Nephron (organoid): Measurements from ENCODE around the gene STX5.
"Not testable (repeated sequence)": the region's sequence is repeated elsewhere in the genome, so short reads cannot be mapped to it uniquely, and the experiment has no call there.

Experiments
- H3K27ac Mint-ChIP-seq, 3 experiments: 2 replicates each; pipeline ENCODE4 v1.8.0; 2020; ENCODE audit warnings: mixed read lengths in 3 of 3, mild to moderate bottlenecking in 2 of 3, moderate library complexity in 1 of 3
- H3K27me3 Mint-ChIP-seq: 2 replicates; pipeline ENCODE4 v1.8.0; 2021; ENCODE audit warnings: low read depth, mild to moderate bottlenecking, moderate library complexity, mixed read lengths
- H3K36me3 Mint-ChIP-seq: 2 replicates; pipeline ENCODE4 v1.8.0; 2020; ENCODE audit warnings: low read depth, mixed read lengths
- H3K4me1 Mint-ChIP-seq: 2 replicates; pipeline ENCODE4 v1.8.0; 2020; ENCODE audit warnings: mixed read lengths
- H3K4me3 Mint-ChIP-seq, 3 experiments: 2 replicates each; pipeline ENCODE4 v1.8.0; 2020; ENCODE audit warnings: mild to moderate bottlenecking in 3 of 3, mixed read lengths in 3 of 3, moderate library complexity in 2 of 3
- H3K9me3 Mint-ChIP-seq: 2 replicates; pipeline ENCODE4 v1.8.0; 2020; ENCODE audit warnings: mixed read lengths
- TF ChIP-seq, protein P1 (sequence below), 3 experiments: fragments of 200-600 bp; sonication (generic); IDR thresholded peaks; one replicate each; pipeline ENCODE4 v1.5.0; 2021; ENCODE audit warnings: antibody characterized with exemption in 3 of 3; ENCODE audit not compliant: unreplicated experiment in 3 of 3

STX5 gene

DNA sequence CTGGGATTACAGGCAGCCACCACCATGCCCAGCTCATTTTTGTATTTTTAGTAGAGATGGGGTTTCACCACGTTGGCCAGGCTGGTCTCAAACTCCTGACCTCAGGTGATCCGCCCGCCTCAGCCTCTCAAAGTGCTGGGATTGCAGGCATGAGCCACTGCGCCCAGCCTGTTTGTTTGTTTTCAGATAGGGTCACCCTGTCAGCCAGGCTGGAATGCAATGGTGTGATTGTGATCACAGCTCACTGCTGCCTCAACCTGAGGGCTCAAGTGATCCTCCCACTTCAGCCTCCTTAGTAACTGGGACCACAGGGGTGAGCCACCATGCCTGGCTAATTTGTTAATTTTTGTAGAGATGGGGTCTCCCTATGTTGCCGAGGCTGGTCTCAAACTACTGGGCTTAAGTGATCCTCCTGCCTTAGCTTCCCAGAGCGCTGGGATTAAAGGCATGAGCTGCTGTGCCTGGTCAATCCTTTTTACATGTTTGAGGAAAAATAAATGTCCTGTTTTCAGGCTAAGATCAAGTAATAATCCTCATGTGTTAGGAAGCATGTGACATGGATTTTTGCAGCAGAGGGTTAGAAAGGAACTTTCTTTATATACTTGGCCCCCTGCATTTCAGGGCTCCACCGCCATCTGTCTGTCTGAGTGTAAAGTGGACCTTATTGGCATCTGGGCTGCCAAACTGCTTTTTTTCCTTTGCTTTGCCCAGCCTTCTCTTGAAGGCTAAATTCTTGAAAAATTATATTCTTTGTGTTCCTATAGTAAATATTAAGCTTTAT, 44.0 kb upstream of the STX5 start:
- H3K4me1 Mint-ChIP-seq: peaks cover 17% of the 10 kb centered on the region
- H3K4me3 Mint-ChIP-seq: no peak overlapping the region
- no peaks in the 10 kb centered on the region for H3K27me3 Mint-ChIP-seq
- peaks cover 14% of the 10 kb centered on the region for H3K36me3 Mint-ChIP-seq
- TF ChIP-seq, protein P1, sequence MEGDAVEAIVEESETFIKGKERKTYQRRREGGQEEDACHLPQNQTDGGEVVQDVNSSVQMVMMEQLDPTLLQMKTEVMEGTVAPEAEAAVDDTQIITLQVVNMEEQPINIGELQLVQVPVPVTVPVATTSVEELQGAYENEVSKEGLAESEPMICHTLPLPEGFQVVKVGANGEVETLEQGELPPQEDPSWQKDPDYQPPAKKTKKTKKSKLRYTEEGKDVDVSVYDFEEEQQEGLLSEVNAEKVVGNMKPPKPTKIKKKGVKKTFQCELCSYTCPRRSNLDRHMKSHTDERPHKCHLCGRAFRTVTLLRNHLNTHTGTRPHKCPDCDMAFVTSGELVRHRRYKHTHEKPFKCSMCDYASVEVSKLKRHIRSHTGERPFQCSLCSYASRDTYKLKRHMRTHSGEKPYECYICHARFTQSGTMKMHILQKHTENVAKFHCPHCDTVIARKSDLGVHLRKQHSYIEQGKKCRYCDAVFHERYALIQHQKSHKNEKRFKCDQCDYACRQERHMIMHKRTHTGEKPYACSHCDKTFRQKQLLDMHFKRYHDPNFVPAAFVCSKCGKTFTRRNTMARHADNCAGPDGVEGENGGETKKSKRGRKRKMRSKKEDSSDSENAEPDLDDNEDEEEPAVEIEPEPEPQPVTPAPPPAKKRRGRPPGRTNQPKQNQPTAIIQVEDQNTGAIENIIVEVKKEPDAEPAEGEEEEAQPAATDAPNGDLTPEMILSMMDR (IDR thresholded peaks at IDR 0.05; ENCODE audit: unreplicated experiment in 3 of 3): no peak
- no peak overlapping the region for H3K27ac Mint-ChIP-seq
- H3K9me3 Mint-ChIP-seq: no peaks in the 10 kb centered on the region

DNA sequence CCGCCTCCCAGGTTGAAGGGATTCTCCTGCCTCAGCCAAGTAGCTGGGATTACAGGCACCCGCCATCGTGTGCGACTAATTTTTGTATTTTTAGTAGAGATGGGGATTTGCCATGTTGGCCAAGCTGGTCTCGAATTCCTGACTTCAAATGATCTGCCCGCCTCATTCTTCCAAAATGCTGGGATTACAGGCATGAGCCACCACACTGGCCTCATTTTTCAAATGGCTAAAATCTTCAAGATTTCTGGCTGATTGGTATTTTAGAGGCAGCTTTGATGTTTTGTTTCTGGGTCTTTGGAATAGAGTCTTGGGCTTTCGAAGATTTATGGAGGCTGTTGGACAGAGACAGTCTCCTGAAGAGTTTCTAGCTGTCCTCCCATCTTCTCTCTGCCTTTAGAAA, 43.0 kb upstream of the STX5 start:
- peaks cover 14% of the 10 kb centered on the region for H3K36me3 Mint-ChIP-seq
- H3K9me3 Mint-ChIP-seq: no peaks in the 10 kb centered on the region
- H3K4me3 Mint-ChIP-seq: no peak overlapping the region
- TF ChIP-seq, protein P1 (IDR thresholded peaks at IDR 0.05; ENCODE audit: unreplicated experiment in 3 of 3): no peak
- H3K4me1 Mint-ChIP-seq: peaks cover 7% of the 10 kb centered on the region
- no peaks in the 10 kb centered on the region for H3K27me3 Mint-ChIP-seq
- H3K27ac Mint-ChIP-seq: no peak overlapping the region

DNA sequence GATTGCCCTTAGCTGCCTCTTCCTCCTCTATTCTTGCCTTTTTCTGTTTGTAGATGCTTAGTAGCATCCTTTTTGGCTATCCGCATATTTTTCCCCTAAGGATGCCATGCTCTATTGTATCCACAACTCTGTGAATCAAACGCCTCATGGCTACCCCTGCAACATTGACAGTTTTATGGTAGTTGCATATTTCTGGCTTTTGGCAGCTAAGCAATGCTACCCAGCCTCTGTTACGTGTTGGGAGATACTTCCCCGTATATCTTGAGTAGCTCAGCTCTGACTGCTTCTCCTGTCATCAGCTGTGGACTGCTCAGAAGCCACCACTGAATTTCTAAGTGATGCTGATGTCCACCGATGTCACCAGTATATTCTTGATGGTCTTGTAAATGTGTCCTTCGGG, 33.8 kb upstream of the STX5 start:
- Mint-ChIP-seq H3K9me3 (no peaks in the 10 kb centered on the region), H3K36me3 (no peaks in the 10 kb centered on the region), H3K27me3 (no peaks in the 10 kb centered on the region), H3K27ac (peak overlapping the region in 1 of 3 experiments; percentile 29), H3K4me1 (peaks cover 20% of the 10 kb centered on the region), H3K4me3 (no peak overlapping the region)
- TF ChIP-seq, protein P1 (IDR thresholded peaks at IDR 0.05; ENCODE audit: unreplicated experiment in 3 of 3): no peak

DNA sequence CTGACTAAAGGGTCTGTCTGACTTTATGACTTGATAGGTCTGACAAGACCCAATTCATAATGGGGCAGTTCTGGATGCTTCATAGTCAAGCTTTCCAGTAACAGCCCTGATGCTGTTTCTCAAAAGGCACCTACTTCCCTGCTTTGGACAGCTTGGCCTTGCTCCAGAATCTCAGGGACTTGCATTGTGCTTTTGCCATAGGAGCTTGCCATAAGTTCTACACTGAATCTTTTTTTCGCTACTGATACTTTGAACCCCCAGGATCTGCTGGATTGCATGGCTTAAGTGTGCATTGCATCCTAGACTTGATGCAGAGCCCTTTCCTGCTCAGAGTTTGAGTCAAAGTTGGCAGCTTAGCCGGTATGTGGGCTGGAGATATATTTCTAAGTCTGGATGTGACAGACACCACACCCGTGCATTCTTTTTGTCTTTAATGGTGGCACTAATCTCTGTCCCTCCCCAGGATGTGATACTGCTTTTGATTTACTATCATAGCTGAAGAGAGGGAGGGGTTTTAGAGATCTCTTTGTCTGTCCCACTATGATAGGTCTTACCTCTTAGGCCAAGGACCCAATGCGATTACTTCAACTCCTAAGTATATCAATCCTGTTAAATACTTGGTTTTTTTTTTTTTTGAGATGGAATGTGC, 32.0 kb upstream of the STX5 start:
- H3K4me3 Mint-ChIP-seq: no peak overlapping the region
- H3K9me3 Mint-ChIP-seq: no peaks in the 10 kb centered on the region
- H3K36me3 Mint-ChIP-seq: no peaks in the 10 kb centered on the region
- H3K4me1 Mint-ChIP-seq: peaks cover 33% of the 10 kb centered on the region
- TF ChIP-seq, protein P1 (IDR thresholded peaks at IDR 0.05; ENCODE audit: unreplicated experiment in 3 of 3): no peak
- peak overlapping the region in 1 of 3 experiments; percentile 30 for H3K27ac Mint-ChIP-seq
- H3K27me3 Mint-ChIP-seq: no peaks in the 10 kb centered on the region

DNA sequence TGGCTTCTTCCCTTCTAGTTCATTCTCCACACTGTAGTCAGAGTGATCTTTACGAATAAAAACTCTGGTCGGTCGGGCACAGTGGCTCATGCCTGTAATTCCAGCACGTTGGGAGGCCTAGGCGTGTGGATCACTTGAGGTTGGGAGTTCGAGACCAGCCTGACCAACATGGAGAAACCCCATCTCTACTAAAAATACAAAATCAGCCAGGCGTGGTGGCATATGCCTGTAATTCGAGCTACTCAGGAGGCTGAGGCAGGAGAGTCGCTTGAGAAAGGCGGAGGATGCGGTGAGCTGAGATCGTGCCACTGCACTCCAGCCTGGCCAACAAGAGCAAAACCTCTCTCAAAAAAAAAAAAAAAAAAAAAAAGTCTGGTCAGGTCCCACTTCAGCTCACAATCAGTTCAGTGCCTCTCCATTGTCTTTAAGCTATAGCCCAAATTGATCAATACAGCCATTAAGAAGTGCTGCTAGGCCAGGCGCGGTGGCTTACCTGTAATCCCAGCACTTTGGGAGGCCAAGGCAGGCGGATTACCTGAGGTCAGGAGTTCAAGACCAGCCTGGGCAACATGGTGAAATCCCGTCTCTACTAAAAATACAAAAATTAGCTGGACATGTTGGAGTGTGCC, 29.8 kb upstream of the STX5 start:
- not testable (repeated sequence) for H3K27ac Mint-ChIP-seq, H3K4me3 Mint-ChIP-seq, H3K36me3 Mint-ChIP-seq, H3K9me3 Mint-ChIP-seq, H3K27me3 Mint-ChIP-seq
- H3K4me1 Mint-ChIP-seq: peaks cover 46% of the 10 kb centered on the region

DNA sequence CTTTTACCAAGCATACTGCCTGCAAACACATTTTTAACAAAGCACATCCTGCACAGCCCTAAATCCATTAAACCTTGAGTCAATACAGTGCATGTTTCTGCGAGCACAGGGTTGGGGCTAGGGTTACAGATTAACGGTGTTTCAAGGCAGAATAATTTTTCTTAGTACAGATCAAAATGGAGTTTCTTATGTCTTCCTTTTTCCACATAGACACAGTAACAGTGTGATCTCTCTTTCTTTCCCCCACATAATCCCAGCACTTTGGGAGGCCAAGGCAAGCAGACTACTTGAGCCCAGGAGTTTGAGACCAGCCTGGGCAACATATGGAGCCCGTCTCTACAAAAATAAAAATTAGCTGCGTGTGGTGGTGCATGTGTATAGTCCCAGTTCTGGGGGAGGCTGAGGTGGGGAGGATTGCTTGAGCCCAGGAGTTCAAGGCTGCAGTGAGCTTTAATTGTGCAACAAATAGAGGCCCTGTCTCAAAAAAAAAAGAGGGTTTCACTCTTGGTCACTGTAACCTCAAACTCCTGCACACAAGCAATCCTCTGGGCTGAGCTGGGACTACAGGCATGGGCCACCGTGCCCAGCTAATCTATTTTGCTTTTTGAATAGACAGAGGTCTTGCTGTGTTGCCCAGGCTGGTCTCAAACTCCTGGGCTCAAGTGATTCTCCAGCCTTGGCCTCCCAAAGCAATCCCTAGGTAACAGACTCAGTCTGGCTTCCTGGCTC, 29.1 kb upstream of the STX5 start:
- Mint-ChIP-seq H3K36me3 (no peaks in the 10 kb centered on the region), H3K27ac (peak overlapping the region; percentile 75 to 92 (median 88)), H3K4me1 (peaks cover 51% of the 10 kb centered on the region), H3K9me3 (no peaks in the 10 kb centered on the region), H3K4me3 (no peak overlapping the region), H3K27me3 (no peaks in the 10 kb centered on the region)
- TF ChIP-seq, protein P1 (IDR thresholded peaks at IDR 0.05; ENCODE audit: unreplicated experiment in 3 of 3): no peak

DNA sequence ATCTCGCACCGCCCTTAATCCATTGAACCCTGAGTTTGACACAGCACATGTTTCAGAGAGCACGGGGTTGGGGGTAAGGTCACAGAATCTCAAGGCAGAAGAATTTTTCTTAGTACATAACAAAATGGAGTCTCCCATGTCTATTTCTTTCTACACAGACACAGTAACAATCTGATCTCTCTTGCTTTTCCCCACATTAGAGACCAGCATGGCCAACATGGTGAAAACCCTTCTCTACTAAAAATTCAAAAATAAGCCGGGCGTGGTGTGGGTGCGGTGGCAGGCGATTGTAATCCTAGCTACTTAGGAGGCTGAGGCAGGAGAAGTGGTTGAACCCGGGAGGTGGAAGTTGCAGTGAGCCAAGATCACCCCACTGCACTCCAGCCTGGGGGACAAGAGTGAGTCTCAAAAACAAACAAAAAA, 27.4 kb upstream of the STX5 start:
- Mint-ChIP-seq H3K4me1 (peaks cover 60% of the 10 kb centered on the region), H3K36me3 (peaks cover 14% of the 10 kb centered on the region), H3K27ac (peak overlapping the region in 1 of 3 experiments; percentile 55), H3K4me3 (peak overlapping the region in 1 of 3 experiments; percentile 27)
- H3K9me3 Mint-ChIP-seq, H3K27me3 Mint-ChIP-seq: not testable (repeated sequence)
